Activated gamma-delta T cell (primary cell): ENCODE results near the gene PTK6.
A peak's percentile ranks its signal among the peaks of the same experiment; 100 is the strongest.

ENCODE experiments used
- DNase-seq: peaks from one replicate; lab custom pipeline; 2025; lab: John Stamatoyannopoulos, UW

Gene PTK6

DNA sequence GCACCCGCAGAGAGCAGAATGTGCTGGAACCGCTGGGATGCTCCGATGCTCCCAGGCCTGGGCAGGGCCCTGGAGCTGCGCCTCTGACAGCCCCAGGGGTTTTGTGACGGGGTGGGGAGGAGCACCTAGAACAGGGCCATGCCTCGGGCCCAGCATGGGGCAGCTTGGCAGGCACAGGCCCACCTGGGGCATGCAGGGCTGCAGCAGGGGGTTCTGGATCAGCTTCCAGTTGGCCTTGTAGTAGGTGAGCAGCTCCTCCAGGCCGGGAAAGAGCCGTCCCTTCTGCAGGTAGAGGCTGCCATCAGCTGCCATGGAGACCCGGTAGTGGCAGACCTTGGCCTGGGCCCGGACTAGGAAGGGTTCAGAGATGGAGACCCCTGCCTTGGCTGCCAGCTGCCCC is 6.0 kb upstream of the PTK6 start:
- no peak for DNase-seq

DNA sequence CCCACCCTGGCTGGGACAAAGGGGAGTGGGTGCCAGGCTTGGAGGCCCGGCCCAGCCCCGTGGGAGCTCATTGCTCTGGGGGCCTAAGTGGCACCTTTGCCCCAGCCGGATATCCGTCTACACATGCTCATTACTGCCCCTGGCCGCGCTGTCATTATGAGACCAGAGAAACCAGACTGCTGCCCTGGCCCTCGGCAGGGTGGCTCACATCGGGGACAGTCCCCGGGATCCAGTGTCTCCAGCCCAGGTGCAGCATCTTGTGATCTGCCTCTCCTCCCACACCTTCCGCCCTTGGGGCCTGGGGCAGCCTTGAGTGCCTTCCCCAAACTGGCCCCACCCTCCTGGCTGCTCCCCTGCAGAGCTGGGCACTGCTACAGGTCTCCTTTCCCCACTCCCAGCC is 5.5 kb upstream of the PTK6 start:
- DNase-seq, result no peak

DNA sequence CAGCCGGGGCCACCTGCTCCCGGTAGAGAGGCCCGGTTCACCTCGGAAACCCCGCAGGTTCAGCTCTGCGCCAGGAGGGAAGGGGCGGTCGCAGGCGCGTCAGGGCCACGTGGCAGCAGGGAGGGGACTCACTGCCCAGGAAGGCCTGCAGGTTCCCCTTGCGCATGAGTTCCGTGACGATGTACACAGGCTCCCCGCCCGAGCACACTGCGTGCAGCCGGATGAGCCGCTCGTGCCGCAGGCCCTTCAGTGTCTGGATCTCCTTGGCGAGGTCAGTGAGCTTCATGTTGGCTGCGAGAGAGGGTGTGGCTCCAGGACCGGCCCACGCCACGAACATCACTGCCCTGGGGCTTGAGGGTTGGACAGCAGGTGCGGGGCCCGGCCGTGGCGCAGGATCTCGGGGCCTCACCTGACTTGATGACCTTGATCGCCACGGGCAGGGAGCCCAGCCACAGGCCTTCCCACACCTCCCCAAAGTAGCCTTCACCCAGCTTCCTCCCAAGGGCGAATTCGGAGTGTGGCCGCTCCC is 4.9 kb upstream of the PTK6 start:
- no peak for DNase-seq

DNA sequence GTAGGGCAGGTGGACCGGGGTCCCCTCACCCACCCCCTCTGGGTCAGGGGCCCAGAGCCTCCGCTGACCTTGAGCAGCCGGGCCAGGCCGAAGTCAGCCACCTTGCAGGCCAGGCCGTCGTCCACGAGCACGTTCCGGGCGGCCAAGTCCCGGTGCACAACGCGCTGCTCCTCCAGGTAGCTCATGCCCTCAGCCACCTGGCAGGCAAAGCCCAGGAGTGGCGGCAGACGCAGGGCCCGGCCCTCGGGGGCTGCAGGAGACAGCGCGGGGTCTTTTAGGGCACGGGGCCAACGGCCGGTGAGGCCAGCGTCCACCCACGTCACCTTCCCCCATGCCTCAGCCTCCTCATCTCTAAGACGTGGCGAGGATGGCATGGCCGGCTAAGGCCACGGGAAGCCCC is 4.2 kb upstream of the PTK6 start:
- DNase-seq, result no peak

DNA sequence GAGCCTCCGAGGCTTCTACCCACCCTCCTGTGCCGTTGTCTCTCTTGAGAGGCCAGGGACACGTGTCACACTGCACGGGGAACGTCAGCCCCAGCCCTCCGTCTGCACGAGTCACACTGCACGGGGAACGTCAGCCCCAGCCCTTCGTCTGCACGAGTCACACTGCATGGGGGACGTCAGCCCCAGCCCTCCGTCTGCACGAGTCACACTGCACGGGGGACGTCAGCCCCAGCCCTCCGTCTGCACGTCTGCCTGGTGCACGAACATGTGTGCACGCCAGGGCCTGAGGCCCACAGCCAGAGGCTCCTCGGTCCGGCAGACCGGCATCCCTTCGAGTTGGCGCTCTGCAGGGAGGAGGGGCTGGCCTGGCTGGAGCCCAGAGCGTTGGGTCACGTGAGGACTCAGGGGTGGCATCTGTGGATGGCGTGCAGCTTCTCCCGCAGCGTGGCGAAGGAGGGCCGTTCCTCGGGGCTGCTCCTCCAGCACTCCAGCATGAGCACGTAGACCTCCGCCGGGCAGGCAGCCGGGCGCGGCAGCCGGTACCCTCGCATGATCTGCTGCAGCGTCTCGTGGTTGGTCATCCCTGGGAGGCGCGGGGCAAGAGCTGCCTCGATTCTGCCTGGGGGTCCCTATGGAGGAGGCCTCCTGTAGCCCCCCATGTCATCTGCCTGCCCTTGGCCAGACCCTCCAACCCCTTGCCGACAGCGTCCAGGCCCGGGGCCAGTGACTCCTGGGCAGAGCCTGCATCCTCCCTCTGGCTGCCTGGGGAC is 3.4 kb upstream of the PTK6 start:
- no peak for DNase-seq

DNA sequence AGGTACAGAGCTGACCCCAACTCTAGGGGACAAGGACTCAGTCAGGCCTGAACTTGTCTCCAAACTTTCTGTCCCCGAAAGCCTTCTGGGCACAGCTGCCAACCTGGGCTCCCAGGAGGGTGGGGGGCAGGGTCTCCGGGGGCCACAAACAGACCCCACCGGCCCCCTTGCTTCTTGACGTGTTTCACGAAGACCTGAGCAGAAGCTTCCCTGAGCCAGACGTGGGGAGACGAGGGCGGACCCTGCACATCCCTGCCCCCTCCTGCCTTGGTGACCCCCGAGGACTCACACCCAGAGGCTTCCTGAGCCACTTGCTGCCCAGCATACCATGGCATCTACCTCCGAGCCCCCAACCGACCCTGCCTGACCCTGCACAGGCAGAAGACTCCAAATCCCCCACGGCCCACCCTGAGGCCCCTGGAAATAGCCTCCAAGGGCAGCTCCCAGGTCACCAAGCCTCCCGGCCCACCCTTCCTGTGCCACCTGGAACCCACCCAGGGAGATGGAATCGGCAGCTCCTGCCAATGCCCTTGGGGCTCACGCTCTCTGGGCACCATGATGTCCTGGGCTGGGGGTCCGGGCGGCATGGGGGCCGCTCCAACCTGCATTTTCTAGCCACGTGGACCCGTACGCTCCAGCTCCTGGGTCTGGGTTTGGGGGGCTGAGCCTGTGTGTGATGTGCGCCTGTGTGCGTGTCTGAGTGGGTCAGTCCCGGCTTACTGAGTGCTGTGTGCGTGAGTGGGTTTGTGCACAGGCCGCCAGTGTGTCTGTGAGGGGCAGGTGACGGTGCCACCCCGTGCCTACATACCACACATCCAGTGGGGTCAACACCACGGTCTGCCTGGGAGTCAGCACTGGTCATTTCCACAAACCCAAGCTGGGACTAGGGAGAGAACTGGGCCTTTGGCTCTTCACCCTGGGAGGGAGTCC is 2.5 kb upstream of the PTK6 start:
- DNase-seq, result no peak

DNA sequence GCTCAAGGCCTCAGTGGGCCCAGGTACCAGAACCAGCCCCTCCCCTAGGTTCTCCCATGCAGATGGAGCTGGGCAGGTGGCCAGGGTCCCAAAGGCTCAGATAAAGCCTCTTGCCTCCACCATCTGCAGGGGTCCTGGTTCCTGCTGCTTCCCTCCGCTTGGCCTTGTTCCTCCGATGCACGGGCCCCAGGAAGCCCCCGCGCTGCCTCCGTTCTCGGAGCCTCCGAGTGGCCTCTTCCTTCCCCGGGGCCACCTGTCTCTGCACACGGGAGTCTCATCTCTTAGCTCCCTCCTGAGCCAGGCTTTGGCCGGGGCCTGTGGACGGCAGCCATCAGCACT is 1.9 kb upstream of the PTK6 start:
- no peak for DNase-seq

DNA sequence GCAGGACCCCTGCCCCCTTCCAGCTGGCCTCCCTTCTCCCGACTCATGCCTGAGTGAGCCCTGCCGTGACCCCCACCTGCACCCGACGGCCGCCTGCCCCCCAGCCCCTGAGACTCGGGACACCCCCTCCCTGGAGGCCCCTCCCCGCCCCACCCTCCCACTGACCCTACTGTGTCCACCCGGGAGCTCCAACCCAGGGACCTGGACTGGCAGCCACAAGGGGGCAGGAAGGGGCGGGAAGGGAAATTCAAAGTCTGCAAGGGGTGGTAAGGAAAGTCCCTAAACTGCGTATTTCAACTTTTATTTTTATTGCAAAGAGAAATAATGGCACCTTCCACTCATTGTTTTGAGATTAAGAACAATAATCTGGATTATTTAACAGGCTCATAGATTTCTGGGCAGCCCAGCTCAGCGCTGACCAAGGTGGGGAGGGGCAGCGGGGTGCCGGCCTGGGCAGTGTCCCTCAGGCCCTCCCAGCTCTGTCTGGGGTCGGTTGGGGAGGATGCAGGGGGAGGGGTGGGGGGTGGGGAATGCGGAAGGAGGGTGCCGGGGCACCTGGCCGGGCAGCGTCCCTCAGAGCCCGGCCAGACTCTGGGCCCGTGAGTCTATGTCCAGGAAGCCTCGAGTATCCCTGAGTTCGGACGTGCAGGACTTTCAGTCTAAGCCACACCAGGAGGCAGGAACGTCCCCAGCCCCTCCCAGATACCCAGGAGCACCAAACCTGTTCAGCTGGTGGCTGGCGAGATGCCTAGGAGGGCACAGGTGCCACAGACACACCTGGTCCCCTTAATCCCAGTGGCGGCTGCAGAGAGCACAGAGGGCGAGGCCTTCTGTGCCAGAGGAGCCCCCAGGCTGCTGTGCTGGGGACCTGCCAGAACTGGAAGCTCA is 1.3 kb upstream of the PTK6 start:
- no peak for DNase-seq

DNA sequence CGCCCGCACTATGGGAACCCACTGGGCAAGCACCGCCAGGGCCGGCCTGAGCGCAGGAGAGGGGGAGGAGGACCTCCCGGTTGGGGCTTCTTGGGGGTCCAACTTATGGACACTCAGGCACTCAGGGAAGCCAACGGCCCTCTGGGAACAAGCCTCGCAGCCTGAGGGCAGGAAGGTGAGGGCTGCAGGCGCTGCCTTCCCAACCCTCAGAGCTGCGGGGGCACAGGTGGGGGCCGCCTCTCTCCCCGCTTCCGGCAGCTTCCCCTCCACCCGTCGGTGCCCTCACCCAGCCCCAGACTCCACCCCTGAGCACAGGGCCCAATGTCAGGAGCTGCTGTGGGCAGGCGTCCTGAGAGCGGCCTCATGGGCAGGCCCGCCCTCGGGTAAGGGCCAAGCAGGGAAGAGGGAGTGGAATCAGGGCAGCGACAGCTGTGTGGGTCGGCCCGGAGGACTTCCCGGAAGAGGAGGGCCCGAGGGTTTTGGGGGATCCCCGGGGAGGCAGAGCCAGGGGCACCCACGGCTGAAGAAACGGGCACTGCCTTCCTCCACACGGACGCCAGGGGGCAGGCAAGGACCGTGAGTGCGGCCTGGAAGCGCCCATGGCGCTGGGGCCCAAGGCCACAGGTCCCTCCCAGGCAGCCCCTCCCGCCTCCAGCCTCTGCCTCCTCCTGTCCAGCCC is 488 bp upstream of the PTK6 start:
- DNase-seq, result peak; percentile 78

DNA sequence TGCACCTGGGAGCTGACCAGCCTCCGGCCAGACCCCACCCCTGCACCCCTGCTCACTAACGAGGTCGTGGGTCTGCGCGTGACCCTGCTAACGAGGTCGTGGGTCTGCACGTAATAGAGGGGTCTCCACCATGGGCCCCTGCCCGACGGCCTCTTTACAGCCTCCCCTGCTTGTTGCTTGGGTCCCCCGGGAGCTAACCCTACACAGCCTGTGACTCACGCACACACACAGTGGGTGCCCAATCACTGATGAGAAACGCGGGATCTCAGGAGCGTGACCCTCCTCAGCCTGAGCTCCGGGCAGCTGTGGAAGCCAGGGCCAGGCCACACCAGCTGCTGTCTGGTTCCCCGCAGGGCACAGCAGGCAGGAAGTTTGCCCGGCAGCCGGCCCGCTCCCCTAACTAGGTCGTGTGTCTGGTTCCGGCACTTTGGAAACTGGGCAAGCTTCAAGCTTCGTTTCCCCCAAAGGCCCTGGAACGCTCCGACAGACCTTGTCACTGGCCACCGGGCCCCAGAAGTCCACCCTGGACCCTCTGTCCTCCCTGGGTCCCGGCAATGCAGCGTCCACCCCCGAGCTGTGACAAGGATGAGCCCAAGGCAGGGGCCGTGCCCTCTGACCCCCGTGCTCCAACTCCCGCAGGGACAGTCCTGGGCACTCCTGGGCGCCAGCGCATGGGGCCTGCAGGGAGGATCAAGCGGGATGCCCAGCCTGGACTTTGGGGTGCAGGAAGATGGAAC is 767 bp downstream of the PTK6 start:
- no peak for DNase-seq

DNA sequence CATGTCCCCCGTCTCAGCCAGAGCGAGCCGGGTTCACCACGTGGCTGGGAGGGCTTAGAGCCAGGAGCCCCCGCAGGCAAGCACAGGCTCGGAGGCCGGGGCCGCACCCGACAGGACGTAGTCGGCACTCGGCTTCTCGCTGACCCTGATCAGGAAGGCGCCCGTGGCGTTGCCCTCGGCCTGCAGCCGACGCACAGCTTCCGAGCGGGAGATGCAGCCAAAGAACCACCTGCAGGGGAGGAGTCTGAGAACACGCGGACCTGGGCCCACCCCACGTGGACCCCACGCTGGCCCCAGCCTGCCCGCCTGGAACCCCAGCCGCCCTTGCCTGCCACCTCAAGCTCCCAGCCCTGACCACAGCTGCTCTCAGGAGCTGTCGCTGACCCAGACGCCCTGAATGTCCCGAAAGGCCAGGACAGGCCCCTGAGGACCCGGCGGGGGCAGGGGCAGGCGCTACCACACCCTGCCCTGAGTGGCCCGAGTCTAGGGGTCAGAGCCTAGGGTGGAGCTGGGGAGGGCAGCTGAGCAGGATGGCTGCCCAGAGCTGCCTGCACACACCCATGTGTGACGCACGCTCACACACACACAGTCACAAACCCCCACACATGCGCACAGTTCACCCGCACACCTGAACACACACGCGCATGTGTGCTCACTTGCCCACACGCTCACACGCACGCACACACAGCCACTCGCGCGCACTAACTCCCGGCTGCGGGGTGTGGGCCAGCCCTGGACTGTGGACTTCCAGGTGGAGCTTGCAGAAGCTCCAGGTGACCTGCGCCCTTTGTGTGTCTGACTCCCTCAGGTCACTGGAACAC is 2.1 kb downstream of the PTK6 start:
- no peak for DNase-seq

DNA sequence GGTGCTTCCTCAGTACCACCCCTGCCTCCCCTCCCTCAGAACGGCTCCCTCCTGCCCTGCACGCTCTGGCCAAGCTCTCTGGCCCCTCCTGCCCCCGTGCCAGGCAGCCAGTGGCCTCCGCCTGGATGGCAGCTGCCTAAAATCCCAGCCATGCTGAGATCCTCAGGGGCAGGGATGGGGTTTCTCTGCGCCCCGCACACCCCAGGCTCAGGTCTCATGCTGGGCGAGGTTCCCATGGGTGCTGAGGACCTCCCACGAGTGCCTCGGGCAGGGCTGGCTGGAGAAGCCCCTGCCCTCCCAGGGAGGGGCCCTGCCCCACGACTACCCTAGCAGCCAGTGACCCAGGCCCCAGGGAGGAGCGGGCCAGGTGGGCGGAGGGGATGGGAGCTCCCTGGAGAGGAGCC is 2.7 kb downstream of the PTK6 start:
- DNase-seq, result no peak

DNA sequence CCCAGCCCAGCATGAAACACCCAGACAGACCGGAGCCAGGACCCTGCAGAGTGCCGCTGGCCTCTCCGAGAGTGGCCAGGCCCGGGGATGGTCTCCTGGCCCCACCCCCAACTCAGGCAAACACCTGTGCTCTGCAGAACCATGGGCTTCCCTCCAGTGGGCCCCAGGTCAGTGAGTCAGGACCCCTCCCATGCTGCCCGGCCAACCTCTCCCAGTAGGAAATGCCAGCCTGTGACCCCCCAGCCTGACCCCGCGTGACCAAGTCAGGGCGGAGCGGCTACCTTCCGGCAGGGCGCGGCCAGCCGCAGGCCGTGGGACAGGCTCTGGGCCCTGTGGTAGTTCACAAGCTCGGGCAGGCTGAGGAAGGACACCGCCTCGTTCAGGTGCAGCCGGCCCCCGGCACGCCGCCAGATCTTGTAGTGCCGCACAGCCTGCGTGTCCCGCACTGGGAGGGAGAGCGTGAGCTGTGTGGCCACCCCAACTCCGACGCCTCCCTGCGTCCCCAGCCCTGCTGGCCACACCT is 3.2 kb downstream of the PTK6 start:
- DNase-seq, result no peak

DNA sequence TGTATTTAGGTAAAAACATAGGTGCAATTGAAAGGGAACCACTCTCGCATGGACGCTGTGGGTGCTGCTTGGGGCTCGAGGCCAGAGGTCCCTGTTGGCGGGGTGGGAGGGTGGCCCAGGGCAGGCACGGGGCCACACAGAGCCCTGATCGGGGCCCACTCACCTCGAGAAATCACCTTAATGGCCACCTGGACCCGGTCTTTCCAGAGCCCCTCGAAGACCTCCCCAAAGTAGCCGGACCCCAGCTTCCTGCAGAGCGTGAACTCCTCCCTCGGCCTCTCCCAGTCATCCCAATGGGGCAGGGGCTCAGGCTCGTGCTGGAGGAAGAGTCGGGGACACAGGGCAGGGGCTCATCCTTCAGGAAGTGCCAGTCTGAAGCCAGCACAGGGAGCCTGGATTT is 3.8 kb downstream of the PTK6 start:
- no peak for DNase-seq

DNA sequence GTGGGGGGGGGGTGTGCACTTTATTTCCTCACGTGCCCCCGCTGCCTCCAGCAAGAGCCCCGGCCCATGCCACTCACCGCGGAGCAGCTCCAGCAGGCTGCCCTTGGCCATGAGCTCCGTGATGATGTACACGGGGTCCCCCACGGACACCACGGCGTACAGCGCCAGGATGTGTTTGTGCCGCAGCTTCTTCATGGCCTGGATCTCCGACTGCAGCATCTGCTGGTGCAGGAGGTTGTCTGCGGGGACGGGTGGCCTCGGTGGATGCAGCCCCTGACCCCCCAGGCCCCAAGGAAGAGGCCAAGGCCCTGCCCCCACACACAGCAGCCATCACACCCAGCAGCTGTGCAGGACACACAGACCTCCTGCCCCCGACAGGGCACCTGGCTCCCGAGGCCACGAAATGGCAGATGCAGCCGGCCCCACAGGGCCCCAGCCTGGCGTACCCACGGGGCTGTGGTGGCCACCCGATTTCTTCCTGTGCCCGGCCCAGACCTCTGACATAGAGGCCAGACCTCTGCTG is 4.7 kb downstream of the PTK6 start:
- no peak for DNase-seq

DNA sequence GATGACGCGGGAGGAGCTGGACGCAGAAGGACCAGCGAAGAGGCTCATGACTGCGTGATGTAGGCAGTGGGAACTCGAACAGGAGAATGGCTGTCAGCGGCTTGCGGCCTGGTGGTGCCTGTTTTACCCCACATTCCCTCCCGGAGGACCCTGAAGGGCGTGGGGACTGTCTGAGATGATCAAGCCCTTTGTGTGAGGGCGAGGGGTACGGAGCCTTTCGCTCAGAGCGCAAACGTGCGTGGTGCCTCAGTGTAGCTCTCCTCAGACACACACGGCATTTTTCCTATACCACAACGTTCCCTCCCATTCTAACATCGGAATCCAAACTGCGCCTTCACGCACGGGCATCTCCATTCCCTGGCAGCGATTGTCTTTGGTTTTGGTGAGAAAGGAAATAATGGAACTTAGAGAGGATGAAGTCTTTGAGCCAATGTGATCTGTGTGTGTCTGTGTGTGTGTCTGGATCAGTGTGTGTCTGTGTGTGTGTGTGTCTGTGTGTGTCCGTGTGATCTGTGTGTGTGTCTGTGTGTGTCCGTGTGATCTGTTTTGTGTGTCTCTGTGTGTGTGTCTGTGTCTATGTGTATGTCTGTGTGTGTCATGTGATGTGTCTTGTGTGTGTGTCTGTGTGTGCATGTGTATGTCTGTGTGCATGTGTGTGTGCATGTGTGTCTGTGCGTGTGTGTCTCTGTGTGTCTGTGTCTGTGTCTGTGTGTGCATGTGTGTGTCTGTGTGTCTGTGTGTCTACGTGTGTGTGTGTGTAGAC is 5.3 kb downstream of the PTK6 start:
- DNase-seq, result no peak

DNA sequence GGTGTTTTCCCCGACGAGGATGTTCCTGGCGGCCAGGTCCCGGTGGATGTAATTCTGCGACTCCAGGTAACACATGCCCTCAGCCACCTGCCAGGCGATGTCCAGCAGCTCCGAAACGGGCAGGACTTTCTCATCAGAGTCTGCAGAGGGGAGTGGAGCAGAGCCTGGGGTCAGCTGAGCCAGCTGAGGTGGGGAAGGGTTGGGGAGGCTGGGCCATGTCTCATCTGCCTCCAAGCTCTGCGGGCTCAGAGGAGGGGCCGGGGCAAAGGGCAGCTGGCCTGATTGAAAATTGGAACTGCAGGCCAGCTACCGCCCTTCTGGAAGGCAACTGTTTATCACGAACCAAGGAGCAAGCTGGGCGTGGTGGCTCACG is 6.4 kb downstream of the PTK6 start:
- DNase-seq, result no peak

DNA sequence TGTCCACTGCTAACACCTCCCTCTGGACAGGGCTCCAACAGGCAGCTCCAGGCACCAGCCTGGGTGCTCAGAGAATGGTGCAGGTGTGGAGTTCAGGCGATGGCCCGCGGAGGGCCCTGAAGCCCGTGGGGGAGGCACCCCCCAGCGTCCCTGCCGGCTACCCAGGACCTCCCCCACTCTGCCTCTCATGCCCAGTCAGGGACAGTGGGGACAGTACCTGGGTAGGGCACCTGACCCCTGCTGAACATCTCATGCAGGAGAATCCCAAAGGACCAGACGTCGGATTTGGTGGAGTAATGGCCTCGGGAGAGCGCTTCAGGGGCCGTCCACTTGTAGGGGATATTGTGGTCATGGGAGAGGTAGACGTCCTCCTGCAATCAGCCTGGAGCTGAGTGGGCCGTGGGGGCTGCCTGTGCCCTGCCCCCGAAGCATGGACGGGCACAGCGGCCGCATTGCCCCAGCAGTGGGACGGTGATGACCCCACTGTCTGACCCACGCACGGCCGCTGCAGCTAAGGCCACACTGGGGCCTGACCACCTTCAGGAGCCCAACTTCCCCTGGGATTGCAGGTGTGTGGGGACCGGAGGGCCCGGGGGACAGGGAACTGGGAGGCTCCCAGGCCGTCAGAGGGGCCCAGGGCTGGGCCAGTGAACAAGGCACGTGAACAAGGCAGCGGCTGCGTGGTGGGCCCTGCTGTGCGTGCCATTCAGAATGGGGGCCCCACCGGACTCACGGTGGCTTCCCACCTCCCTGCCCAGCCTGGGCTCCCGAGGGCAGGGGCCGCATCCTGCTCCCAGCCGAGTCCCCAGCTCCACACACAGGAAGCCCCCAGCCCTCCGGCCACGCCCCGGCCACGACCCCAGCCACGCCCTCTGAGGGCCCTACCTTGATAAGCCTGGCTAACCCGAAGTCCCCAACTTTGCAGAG is 7.1 kb downstream of the PTK6 start:
- no peak for DNase-seq
